Neuronal stem cell (in vitro differentiated cells): Measurements from ENCODE around the gene AVL9.
"Not testable (repeated sequence)": the region's sequence is repeated elsewhere in the genome, so short reads cannot be mapped to it uniquely, and the experiment has no call there.

ENCODE experiments used
- DNase-seq: peaks from one replicate; pipeline ENCODE4 v3.0.0-alpha.2; 2013; ENCODE audit warnings: low spot score
- H2AFZ ChIP-seq: one replicate; pipeline ENCODE4 v1.6.1; 2013; ENCODE audit warnings: mild to moderate bottlenecking, low read length, inconsistent platforms
- H2AK5ac ChIP-seq: 2 replicates; pipeline ENCODE4 v1.6.1; 2013; ENCODE audit warnings: low read depth, mild to moderate bottlenecking, inconsistent platforms, low read length, moderate library complexity, mixed read lengths
- H2BK120ac ChIP-seq: 2 replicates; pipeline ENCODE4 v1.6.1; 2013; ENCODE audit warnings: low read depth, mild to moderate bottlenecking, inconsistent platforms, low read length, moderate library complexity, mixed read lengths
- H2BK12ac ChIP-seq: one replicate; pipeline ENCODE4 v1.6.1; 2013; ENCODE audit warnings: low read length, inconsistent platforms
- H2BK15ac ChIP-seq: 2 replicates; pipeline ENCODE4 v1.6.1; 2013; ENCODE audit warnings: mild to moderate bottlenecking, low read length, inconsistent platforms, mixed read lengths
- H2BK5ac ChIP-seq: one replicate; pipeline ENCODE4 v1.6.1; 2013; ENCODE audit warnings: inconsistent platforms, mild to moderate bottlenecking, low read length, moderate library complexity
- H3K14ac ChIP-seq: one replicate; pipeline ENCODE4 v1.6.1; 2013; ENCODE audit warnings: low read length, inconsistent platforms
- H3K18ac ChIP-seq: 2 replicates; pipeline ENCODE4 v1.6.1; 2013; ENCODE audit warnings: low read length, inconsistent platforms
- H3K23ac ChIP-seq: 2 replicates; pipeline ENCODE4 v1.6.1; 2013; ENCODE audit warnings: low read depth, mild to moderate bottlenecking, mixed read lengths, low read length, inconsistent platforms; ENCODE audit not compliant: poor library complexity
- H3K27ac ChIP-seq: replicated peaks from 3 replicates; pipeline ENCODE4 v1.5.1; 2013; ENCODE audit warnings: low read length, inconsistent platforms
- H3K27me3 ChIP-seq, 3 experiments: 2 replicates each; pipeline ENCODE4 v1.6.1; 2013; ENCODE audit warnings: low read length in 3 of 3, mild to moderate bottlenecking in 2 of 3, inconsistent platforms in 1 of 3, low read depth in 1 of 3, mixed read lengths in 1 of 3, moderate library complexity in 1 of 3; ENCODE audit not compliant: control insufficient read depth in 3 of 3, insufficient read depth in 3 of 3
- H3K36me3 ChIP-seq, 2 donors: replicated peaks in 1 of 2; 2 replicates each; pipeline ENCODE4 v1.6.1; 2013; ENCODE audit warnings: low read length in 2 of 2; ENCODE audit not compliant: control insufficient read depth in 2 of 2, insufficient read depth in 2 of 2
- H3K4ac ChIP-seq: 2 replicates; pipeline ENCODE4 v1.6.1; 2013; ENCODE audit warnings: inconsistent platforms, mild to moderate bottlenecking, low read length, moderate library complexity
- H3K4me1 ChIP-seq, 2 donors: 1 replicate in 1 of 2; 2 replicates in 1 of 2; pipeline ENCODE4 v1.6.1; 2013; ENCODE audit warnings: low read length in 2 of 2, low read depth in 1 of 2; ENCODE audit not compliant: control insufficient read depth in 2 of 2, insufficient read depth in 1 of 2
- H3K4me2 ChIP-seq: one replicate; pipeline ENCODE4 v1.6.1; 2013; ENCODE audit warnings: mild to moderate bottlenecking, low read length, inconsistent platforms; ENCODE audit not compliant: insufficient read depth, poor library complexity, severe bottlenecking
- H3K4me3 ChIP-seq, 2 donors: 2 replicates each; pipeline ENCODE4 v1.5.1; 2013; ENCODE audit warnings: low read length in 2 of 2, mild to moderate bottlenecking in 2 of 2, inconsistent platforms in 1 of 2, moderate library complexity in 1 of 2
- H3K79me1 ChIP-seq: one replicate; pipeline ENCODE4 v1.6.1; 2013; ENCODE audit warnings: low read depth, mild to moderate bottlenecking, inconsistent platforms, low read length, moderate library complexity
- H3K9ac ChIP-seq: one replicate; pipeline ENCODE4 v1.6.1; 2013; ENCODE audit warnings: mild to moderate bottlenecking, low read depth, low read length, inconsistent platforms; ENCODE audit not compliant: poor library complexity
- H3K9me3 ChIP-seq, 2 donors: replicated peaks in 1 of 2; 2 replicates each; pipeline versions ENCODE3 to v1.6.1; 2013; ENCODE audit warnings: low read length in 2 of 2, mild to moderate bottlenecking in 2 of 2, inconsistent platforms in 1 of 2, low read depth in 1 of 2, mixed read lengths in 1 of 2, moderate library complexity in 1 of 2; ENCODE audit not compliant: control insufficient read depth in 2 of 2, insufficient read depth in 1 of 2
- H4K8ac ChIP-seq: one replicate; pipeline ENCODE4 v1.6.1; 2013; ENCODE audit warnings: low read depth, mild to moderate bottlenecking, inconsistent platforms, low read length, moderate library complexity
- H4K91ac ChIP-seq: one replicate; pipeline ENCODE4 v1.6.1; 2013; ENCODE audit warnings: low read length, low read depth, mild to moderate bottlenecking, inconsistent platforms; ENCODE audit not compliant: poor library complexity
- WGBS, 2 donors: extraction: QIAGEN DNeasy Blood & Tissue Kit; methylation state at CpG; one replicate each; pipeline ENCODE4 v1.1.7; 2013; ENCODE audit warnings: missing lambda C conversion rate in 2 of 2, mixed read lengths in 1 of 2; ENCODE audit not compliant: insufficient read length in 2 of 2, insufficient replicate concordance in 1 of 2; ENCODE audit errors: extremely low coverage in 2 of 2; 5-methylcytosine and 5-hydroxymethylcytosine counted together

AVL9 gene

GRCh38 chr7:32633446-32633845 is 138.2 kb downstream of the AVL9 start:
- H3K27me3 ChIP-seq, H4K8ac ChIP-seq, H3K4ac ChIP-seq, H2BK12ac ChIP-seq, H3K4me3 ChIP-seq, H2BK15ac ChIP-seq, H3K36me3 ChIP-seq, H2BK5ac ChIP-seq, H3K79me1 ChIP-seq, H4K91ac ChIP-seq, H3K9ac ChIP-seq, H3K27ac ChIP-seq, H2AFZ ChIP-seq, H3K4me1 ChIP-seq, H3K18ac ChIP-seq, H3K14ac ChIP-seq, H2BK120ac ChIP-seq, H3K9me3 ChIP-seq, H2AK5ac ChIP-seq, H3K23ac ChIP-seq, H3K4me2 ChIP-seq, DNase-seq: not testable (repeated sequence)
- no CpG with 5 or more reads among the region's 1 CpG for WGBS, 2 donors

DNA sequence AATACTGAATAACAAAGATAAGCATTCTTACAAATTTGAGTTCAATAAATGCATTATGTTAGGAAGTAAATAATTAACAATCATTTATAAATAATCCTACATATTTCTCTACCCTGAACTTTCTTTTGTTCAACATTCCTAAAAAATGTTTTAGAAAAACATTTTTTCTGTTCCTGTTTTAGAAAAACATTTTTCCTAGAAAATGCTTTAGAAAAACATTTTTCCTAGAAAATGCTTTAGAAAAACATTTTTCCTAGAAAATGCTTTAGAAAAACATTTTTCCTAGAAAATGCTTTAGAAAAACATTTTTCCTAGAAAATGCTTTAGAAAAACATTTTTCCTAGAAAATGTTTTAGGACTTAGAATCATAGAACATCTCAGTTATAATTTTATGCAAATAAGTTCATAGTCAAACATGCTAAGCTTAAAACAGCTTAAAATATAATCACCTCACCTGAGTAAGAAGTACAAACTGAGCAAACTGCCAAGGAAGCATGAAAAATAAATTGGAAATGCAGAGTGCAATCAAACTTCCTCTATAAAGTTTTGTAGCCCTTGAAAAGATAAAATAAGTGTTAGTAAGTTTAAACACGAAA is 139.6 kb downstream of the AVL9 start:
- H4K8ac ChIP-seq, H3K18ac ChIP-seq, H3K4me3 ChIP-seq, H2BK5ac ChIP-seq, H3K9ac ChIP-seq, H4K91ac ChIP-seq, H2AFZ ChIP-seq, H2BK15ac ChIP-seq, H3K27me3 ChIP-seq, DNase-seq, H3K27ac ChIP-seq, H3K4me2 ChIP-seq, H3K36me3 ChIP-seq, H2BK12ac ChIP-seq, H2AK5ac ChIP-seq, H3K4ac ChIP-seq, H3K9me3 ChIP-seq, H2BK120ac ChIP-seq, H3K14ac ChIP-seq, H3K23ac ChIP-seq, H3K79me1 ChIP-seq, H3K4me1 ChIP-seq: not testable (repeated sequence)
- no CpG with 5 or more reads among the region's 1 CpG for WGBS, 2 donors

GRCh38 chr7:32636725-32637462 is 141.6 kb downstream of the AVL9 start:
- H4K8ac ChIP-seq, H4K91ac ChIP-seq: not testable (repeated sequence)
- no CpG with 5 or more reads among the region's 5 CpGs for WGBS, 2 donors

DNA sequence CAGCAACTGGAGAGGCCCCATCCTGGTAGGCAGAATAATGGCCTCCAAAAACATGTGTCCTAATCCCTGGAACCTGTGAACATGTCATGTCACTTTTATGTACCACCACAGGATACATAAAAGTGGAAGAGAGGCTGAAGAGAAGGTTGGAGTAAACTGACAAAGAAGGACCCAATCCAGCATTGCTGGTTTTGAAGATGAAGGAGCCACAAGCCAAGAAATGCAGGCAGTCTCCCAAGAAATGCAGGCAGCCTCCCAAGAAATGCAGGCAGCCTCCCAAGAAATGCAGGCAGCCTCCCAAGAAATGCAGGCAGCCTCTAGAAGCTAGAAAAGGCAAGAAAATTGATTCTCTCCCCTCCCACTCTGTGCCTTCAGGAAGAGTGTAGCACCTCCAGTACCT is 142.3 kb downstream of the AVL9 start:
- not testable (repeated sequence) for H3K4me1 ChIP-seq, H4K91ac ChIP-seq, H3K9me3 ChIP-seq, H2BK15ac ChIP-seq, H3K14ac ChIP-seq, H3K23ac ChIP-seq, DNase-seq, H2AFZ ChIP-seq, H2BK12ac ChIP-seq, H3K9ac ChIP-seq, H3K36me3 ChIP-seq, H4K8ac ChIP-seq, H3K18ac ChIP-seq, H3K27ac ChIP-seq, H2BK5ac ChIP-seq, H3K4me3 ChIP-seq, H3K4ac ChIP-seq, H3K4me2 ChIP-seq, H2AK5ac ChIP-seq, H3K79me1 ChIP-seq, H2BK120ac ChIP-seq, H3K27me3 ChIP-seq

More at GRCh38 chr7:32636725-32637462, 141.6 kb downstream of the AVL9 start:
- H3K23ac ChIP-seq, H3K9me3 ChIP-seq, H3K36me3 ChIP-seq, H2BK5ac ChIP-seq, H3K4me1 ChIP-seq, H2BK12ac ChIP-seq, H3K14ac ChIP-seq, H2BK120ac ChIP-seq, H3K27ac ChIP-seq, H3K9ac ChIP-seq, H3K27me3 ChIP-seq, H3K4me3 ChIP-seq, H3K4me2 ChIP-seq, H2BK15ac ChIP-seq, DNase-seq, H3K4ac ChIP-seq, H2AK5ac ChIP-seq, H3K18ac ChIP-seq, H3K79me1 ChIP-seq, H2AFZ ChIP-seq: not testable (repeated sequence)
